ENCODE results near the gene MESP1.

DNA sequence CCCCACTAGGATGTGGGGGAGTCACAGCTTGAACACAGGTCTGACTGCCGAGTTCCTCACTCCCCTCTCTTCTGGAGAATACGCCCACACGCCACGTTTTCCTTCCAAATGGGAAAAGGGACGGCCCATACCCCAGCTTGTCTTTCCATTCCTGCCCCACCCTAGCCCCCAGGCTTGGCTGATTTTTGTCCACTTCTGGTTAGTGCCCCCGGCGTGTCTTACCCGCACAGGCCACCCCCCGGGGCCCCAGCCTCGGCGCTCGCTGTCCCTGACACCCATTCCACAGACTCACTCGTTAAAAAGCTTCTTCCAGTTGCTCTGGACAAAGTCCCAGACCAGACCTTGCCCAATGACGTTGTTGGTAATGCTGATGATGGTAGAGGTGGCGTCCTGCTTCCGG is 39.6 kb upstream of the MESP1 start:
- TF ChIP-seq MAFK (IDR thresholded peaks at IDR 0.05; ENCODE audit: low read depth, low read length) (no peak), RFX5 (IDR thresholded peaks at IDR 0.05; ENCODE audit: low read depth, low read length) (no peak), FOS (IDR thresholded peaks at IDR 0.05; ENCODE audit: low read depth, low read length) (no peak), SMC3 (IDR thresholded peaks at IDR 0.05; ENCODE audit: low read depth, low read length) (no peak), CEBPB (IDR thresholded peaks at IDR 0.05; ENCODE audit: low read depth, low read length) (no peak), MAZ (IDR thresholded peaks at IDR 0.05; ENCODE audit: borderline replicate concordance, low read depth, low read length) (no peak)
- TF ChIP-seq, protein P1, sequence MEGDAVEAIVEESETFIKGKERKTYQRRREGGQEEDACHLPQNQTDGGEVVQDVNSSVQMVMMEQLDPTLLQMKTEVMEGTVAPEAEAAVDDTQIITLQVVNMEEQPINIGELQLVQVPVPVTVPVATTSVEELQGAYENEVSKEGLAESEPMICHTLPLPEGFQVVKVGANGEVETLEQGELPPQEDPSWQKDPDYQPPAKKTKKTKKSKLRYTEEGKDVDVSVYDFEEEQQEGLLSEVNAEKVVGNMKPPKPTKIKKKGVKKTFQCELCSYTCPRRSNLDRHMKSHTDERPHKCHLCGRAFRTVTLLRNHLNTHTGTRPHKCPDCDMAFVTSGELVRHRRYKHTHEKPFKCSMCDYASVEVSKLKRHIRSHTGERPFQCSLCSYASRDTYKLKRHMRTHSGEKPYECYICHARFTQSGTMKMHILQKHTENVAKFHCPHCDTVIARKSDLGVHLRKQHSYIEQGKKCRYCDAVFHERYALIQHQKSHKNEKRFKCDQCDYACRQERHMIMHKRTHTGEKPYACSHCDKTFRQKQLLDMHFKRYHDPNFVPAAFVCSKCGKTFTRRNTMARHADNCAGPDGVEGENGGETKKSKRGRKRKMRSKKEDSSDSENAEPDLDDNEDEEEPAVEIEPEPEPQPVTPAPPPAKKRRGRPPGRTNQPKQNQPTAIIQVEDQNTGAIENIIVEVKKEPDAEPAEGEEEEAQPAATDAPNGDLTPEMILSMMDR (conservative IDR thresholded peaks at IDR 0.05; ENCODE audit: low read depth, low read length): no peak
